A549 treated with CORT108297 at 1 μM for 4 hours (cell line): ENCODE data around the gene NOC2L. TPM values are rescaled to one million over a fixed set of nuclear protein-coding genes. Genes with fewer than 3 reads are reported as not detected.

Source experiments
- total RNA-seq: library from RNA; stranded (reverse); fragments of 200-300 nt; extraction: Qiagen RNA extraction; gene quantifications from 5 replicates; pipeline ENCODE4 v1.2.3, GENCODE V29; 2022

NOC2L gene
- 68.1 to 89.5 TPM (median 86.3 TPM) in 5 replicates for total RNA-seq

DNA sequence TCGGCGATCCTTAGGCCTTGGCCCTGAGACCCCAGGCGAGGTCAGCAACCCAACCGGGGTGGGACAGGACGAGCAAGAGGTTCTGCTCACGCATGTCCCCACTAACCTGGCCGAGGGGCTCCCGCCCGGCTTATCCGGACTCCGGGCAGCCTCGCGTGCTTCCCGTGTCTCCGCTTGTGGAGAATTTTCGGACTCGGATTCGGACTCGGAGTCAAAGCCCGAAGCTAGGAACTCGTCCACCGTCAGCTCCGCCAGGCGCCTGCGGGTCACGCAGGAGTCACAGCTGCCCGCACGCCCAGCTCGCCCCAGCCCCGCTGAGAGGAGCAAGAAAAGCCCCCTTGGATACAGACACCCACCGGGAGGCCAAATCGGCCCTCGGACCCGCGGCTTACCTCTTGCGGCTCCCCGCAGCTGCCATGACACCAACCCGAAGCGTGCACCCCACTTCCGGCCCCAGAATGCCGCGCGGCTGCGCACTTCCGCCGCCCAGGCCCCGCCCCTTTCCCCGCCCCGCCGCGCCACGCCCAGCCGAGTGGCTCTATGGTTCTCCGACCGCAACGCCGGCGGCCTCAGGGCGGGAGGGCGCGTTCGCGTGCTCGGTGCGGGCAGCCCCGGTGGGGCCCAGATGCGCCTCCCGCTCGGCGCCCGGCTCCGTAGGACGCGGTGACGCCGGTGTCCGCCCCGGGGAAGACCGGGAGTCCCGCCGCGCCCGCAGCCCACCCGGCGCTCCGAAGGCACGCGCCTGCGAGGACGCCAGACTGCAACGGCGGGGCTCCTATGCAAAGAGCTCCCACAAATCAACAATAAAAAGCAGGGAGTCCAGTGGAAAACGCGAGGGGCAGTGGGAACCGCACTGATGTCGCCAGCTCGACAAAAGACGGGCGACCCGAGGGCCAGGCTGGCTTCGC is at the start of gene NOC2L:
NOC2L (minus strand) TSS at position 434 of the 908 bp plus-strand sequence; CDS start at position 418, 16 bp downstream.

DNA sequence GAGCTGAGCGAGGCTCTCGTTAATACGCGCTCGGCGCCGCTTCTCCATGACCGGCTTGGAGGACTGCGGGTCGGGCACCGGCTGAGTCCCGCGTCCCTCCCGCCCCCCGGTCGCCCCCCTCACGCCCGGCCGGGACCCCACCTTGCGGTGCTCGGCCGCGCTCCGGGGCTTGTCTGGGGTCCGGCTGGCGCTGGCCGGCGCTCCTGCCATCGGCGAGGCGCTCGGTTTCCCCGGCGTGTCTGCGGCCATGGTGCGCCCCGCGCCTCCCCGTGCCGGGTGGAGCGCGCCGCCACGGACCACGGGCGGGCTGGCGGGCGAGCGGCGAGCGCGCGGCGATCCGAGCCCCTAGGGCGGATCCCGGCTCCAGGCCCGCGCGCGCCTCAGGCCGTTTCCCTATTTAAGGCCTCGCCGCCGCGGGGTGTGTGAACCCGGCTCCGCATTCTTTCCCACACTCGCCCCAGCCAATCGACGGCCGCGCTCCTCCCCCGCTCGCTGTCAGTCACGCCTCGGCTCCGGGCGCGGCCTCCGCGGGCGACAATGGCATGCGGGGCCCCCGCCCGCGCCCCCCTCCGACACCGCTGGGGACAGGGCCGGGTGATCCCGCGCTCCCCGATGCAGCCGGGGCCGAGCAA is 40.8 kb upstream of the NOC2L start, which contains the start of gene HES4:
HES4 (minus strand) TSS at position 373 of the 632 bp plus-strand sequence; CDS start at position 249, 124 bp downstream.

DNA sequence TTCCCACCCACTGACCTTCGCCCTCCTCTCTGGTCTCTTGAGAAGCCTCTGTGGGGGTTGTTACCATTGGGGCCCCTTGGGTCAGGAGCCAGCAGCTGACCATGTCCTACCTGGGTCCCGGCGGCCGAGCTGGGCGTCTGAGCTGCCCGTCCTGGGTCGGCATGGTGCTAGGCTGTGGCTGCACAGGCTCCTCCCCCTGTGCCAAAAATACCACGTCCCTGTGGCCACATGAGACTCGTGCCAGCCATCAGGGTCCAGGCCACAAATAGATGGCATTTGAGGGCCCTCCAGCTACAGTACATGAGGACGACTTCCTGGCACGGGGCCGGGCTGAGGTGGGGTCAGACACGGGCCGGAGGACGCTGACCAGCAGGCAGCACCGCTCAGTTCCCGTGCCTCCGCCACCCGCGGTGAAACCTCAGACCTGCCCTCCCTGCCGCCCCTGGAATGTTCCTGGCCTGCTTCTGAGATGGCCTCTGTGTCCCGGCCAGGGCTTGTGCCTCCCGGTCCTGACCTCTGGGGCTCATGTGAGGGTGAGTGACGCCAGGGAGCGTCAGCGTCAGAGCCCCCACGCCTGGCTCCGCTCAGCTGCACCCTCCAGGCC is 23.0 kb upstream of the NOC2L start, which contains the start of gene PERM1:
PERM1 (minus strand) TSS at position 139 of the 604 bp plus-strand sequence. CDS start 1,064 bp downstream, outside the sequence.

DNA sequence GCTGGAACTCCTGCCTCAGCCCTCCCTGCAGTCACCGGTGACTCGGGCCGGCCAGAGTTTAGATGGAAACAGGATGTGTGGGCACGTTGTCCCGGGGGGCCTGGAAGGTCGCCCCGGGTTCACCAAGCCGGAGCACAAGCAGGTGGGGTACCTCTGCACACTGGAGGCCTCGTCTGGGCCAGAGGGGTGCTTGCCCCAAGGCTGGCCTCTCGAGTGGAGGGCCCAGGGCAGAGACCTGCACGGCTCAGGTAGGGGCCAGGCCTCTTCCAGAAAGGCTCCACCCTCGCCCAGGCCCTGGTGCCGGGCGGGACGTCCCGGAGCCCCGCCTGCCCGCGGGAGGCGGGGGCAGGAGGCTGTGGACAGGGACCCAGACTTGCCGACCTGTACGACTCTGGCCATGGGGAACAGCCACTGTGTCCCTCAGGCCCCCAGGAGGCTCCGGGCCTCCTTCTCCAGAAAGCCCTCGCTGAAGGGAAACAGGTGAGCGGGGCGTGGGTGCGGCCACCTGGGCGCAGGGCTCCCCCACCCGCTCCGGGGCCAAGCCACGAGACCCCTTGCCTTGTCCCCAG is 7.2 kb upstream of the NOC2L start, which contains the start of gene PLEKHN1:
PLEKHN1 (plus strand) TSS at position 348 of the 569 bp plus-strand sequence; CDS start at position 398, 50 bp downstream.

DNA sequence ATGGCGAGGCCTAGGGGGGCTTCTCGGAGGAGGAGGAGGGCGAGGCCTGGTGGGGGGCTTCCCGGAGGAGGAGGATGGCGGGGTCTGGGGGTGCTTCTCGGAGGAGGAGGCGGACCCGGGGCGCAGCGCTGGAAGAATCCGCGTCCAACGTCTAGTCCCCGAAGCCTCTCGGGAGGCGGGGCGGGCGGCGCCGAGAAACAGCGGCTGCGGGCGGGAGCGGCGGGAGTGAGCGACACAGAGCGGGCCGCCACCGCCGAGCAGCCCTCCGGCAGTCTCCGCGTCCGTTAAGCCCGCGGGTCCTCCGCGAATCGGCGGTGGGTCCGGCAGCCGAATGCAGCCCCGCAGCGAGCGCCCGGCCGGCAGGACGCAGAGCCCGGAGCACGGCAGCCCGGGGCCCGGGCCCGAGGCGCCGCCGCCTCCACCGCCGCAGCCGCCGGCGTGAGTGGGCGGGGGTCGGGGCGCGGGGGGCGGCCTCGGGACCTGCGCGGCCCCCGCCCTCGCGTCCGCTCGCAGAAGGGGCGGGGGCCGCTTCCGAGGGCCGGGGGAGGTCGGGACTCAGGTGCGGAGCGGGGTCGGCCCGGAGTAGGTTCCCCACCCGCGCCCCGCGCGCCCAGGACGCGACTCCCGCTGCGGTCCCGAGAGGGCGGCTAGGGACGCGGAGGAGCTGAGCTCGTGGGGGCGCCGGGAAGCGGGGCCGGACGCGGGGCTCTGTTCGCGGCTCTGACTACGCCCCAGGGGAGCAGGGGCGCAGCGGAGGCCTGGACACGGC is 1.5 kb upstream of the NOC2L start, which contains the start of gene KLHL17:
KLHL17 (plus strand) TSS at position 222 of the 769 bp plus-strand sequence; CDS start at position 332, 110 bp downstream.

DNA sequence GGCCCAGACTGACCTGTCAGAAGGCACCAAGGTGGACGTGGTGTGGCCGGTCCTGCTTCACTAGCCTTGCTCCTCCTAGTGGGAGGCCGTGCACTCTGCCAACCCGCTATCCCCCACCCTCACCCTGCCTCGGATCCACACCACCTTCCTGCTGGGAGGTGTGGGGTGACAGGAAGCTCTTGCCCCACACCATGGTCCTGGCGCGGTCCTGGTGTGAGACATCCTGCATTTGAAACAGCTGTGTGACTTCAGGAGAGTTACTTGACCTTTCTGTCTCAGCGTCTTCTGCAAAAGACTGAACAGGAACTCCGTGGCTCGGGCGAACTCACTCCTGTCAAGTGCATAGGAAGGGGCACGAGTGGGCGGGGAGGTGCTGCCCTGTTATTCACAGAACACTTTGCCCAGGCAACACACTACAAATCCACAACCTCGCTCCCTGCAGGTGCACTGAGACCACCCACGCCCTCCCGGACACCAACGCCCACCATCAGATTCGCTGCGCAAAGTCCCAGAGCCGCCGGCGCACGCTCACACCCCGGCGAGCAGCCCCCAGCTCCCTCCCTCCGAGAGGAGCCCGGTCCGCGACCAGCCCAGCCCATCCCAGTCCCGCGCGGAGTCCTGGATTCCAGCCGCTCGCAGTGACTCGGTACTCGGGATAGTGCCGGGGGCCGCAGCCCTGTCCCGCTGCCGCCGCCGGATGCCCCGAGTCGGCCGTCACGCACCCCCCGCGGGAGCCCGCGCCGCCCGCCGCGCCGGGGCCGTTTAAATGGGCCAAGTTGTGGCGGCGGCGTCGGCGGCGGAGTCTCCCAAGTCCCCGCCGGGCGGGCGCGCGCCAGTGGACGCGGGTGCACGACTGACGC is 35.7 kb downstream of the NOC2L start, which contains the start of gene SAMD11:
SAMD11 (plus strand) TSS at position 793 of the 860 bp plus-strand sequence. CDS start 509 bp downstream, outside the sequence.

Other genes starting within 250 kb of the NOC2L start
- gene SAMD11, start 35.3 kb downstream of the NOC2L start, total RNA-seq, result 16.5 to 38.7 TPM (median 35.5 TPM) in 5 replicates
- 9.8 to 24.0 TPM (median 19.8 TPM) in 5 replicates for gene KLHL17, start 1.3 kb upstream of the NOC2L start, total RNA-seq
- gene PLEKHN1, start 7.2 kb upstream of the NOC2L start, total RNA-seq, result 4.7 to 7.6 TPM (median 6.5 TPM) in 5 replicates
- 0.07 to 0.24 TPM (median 0.14 TPM) in 4 of 5 replicates, not detected in the other for gene PERM1, start 22.8 kb upstream of the NOC2L start, total RNA-seq
- gene HES4, start 40.8 kb upstream of the NOC2L start, total RNA-seq, result 20.6 to 68.1 TPM (median 67.3 TPM) in 5 replicates
- 18.3 to 28.3 TPM (median 22.6 TPM) in 5 replicates for gene ISG15, start 54.2 kb upstream of the NOC2L start, total RNA-seq
- gene AGRN, start 60.9 kb upstream of the NOC2L start, total RNA-seq, result 79.5 to 139 TPM (median 135 TPM) in 5 replicates
- gene RNF223, start 115.0 kb upstream of the NOC2L start, total RNA-seq, result 0.32 to 0.52 TPM (median 0.38 TPM) in 5 replicates
- gene C1orf159, start 156.8 kb upstream of the NOC2L start, total RNA-seq, result 10.2 to 16.2 TPM (median 15.4 TPM) in 5 replicates
- not detected in 5 replicates for gene TTLL10, start 214.6 kb upstream of the NOC2L start, total RNA-seq
- gene TNFRSF18, start 247.3 kb upstream of the NOC2L start, total RNA-seq, result 0.11 to 0.25 TPM (median 0.15 TPM) in 3 of 5 replicates, not detected in the others